NCI-H460 (cell line): ENCODE results near the gene CRX. TPM values are rescaled to one million over a fixed set of nuclear protein-coding genes. Genes with fewer than 3 reads are reported as not detected.
A peak's percentile ranks its signal among the peaks of the same experiment; 100 is the strongest.
"Not testable (repeated sequence)": the region's sequence is repeated elsewhere in the genome, so short reads cannot be mapped to it uniquely, and the experiment has no call there.

ENCODE experiments used
- DNase-seq: peaks from one replicate; pipeline ENCODE4 v3.0.0-alpha.2; 2016; ENCODE audit warnings: low read depth; ENCODE audit errors: extremely low read depth
- polyA plus RNA-seq: library from polyadenylated mRNA; depleted of rRNA; stranded (reverse); fragments of >200 nt; gene quantifications from 2 replicates; pipeline ENCODE4 v1.2.3, GENCODE V29; 2014; cell fraction: nucleus; rRNA removed
- total RNA-seq: library from RNA; depleted of rRNA; stranded (reverse); fragments of >200 nt; shearing (Covaris generic); gene quantifications from 2 replicates; pipeline ENCODE4 v1.2.3, GENCODE V29; 2014; rRNA removed

The CRX gene
- not detected in 2 replicates for total RNA-seq
- not detected in 2 replicates for polyA plus RNA-seq

- no peak for DNase-seq
Observed at GRCh38 chr19:47821460-47822020, at the start of gene CRX. TSS of gene CRX (plus strand) at chr19:47821937. CDS start at chr19:47834444, 12,507 bp downstream.

- DNase-seq, result no peak
Observed at GRCh38 chr19:47776568-47776967, 45.2 kb upstream of the CRX start.

- DNase-seq, result not testable (repeated sequence)
Observed at GRCh38 chr19:47777245-47778048, 44.3 kb upstream of the CRX start.

- DNase-seq, result peak; percentile 36
Observed at GRCh38 chr19:47778049-47778953, 43.4 kb upstream of the CRX start, which contains the start of gene SELENOW. TSS of gene SELENOW (plus strand) at chr19:47778703. CDS start at chr19:47778786, 83 bp downstream.

- no peak for DNase-seq
Observed at GRCh38 chr19:47778954-47779351, 42.8 kb upstream of the CRX start.

GRCh38 chr19:47779524-47780214 lies 42.1 kb upstream of the CRX start:
- DNase-seq, result no peak

GRCh38 chr19:47780215-47780551 lies 41.6 kb upstream of the CRX start:
- DNase-seq, result no peak

GRCh38 chr19:47781590-47782262 lies 40.0 kb upstream of the CRX start:
- DNase-seq, result no peak

- DNase-seq, result no peak
Observed at GRCh38 chr19:47786566-47786965, 35.2 kb upstream of the CRX start.

GRCh38 chr19:47787307-47787706 lies 34.4 kb upstream of the CRX start:
- not testable (repeated sequence) for DNase-seq

- DNase-seq, result not testable (repeated sequence)
Observed at GRCh38 chr19:47789811-47790210, 31.9 kb upstream of the CRX start.

GRCh38 chr19:47790398-47790814 lies 31.3 kb upstream of the CRX start:
- DNase-seq, result peak; percentile 65

GRCh38 chr19:47792616-47793015 lies 29.1 kb upstream of the CRX start:
- DNase-seq, result no peak

- DNase-seq, result no peak
Observed at GRCh38 chr19:47794526-47794925, 27.2 kb upstream of the CRX start.

- no peak for DNase-seq
Observed at GRCh38 chr19:47796785-47797184, 25.0 kb upstream of the CRX start.

GRCh38 chr19:47797996-47798903 lies 23.5 kb upstream of the CRX start:
- DNase-seq, result no peak

GRCh38 chr19:47798904-47799266 lies 22.9 kb upstream of the CRX start:
- no peak for DNase-seq

- no peak for DNase-seq
Observed at GRCh38 chr19:47801270-47801669, 20.5 kb upstream of the CRX start.

GRCh38 chr19:47802521-47803043 lies 19.2 kb upstream of the CRX start:
- DNase-seq, result no peak
